ENCODE measurements around the gene ZNF646. TPM values are rescaled to one million over a fixed set of nuclear protein-coding genes. Genes with fewer than 3 reads are reported as not detected.
A peak's percentile ranks its signal among the peaks of the same experiment; 100 is the strongest.

Gene ZNF646
- total RNA-seq, 1 donor from 2014 or later, result 17.2 TPM

- FAIRE-seq (no peak), DNase-seq (ENCODE audit: low read depth) (no peak)
- Histone ChIP-seq H3K27me3 (ENCODE audit: insufficient read depth, low read length) (no peaks in the 10 kb centered on the region), H2AFZ (ENCODE audit: low read depth, low read length) (no peak overlapping the region), H3K4me3 (ENCODE audit: insufficient read depth, low read depth, low read length) (no peak overlapping the region), H3K27ac (ENCODE audit: low read depth, low read length) (no peak overlapping the region), H3K9me3 (ENCODE audit: insufficient read depth, low read depth, low read length) (no peaks in the 10 kb centered on the region), H3K79me2 (ENCODE audit: insufficient read depth, low read length) (no peaks in the 10 kb centered on the region), H3K4me2 (ENCODE audit: low read length) (no peak overlapping the region), H3K9ac (ENCODE audit: low read length) (no peak overlapping the region), H3K36me3 (ENCODE audit: insufficient read depth, low read length) (no peaks in the 10 kb centered on the region), H3K4me1 (ENCODE audit: insufficient read depth, low read length) (peaks cover 4% of the 10 kb centered on the region), H4K20me1 (ENCODE audit: insufficient read depth, low read length) (no peaks in the 10 kb centered on the region)
- Mint-ChIP-seq H3K27me3 (ENCODE audit: low read depth, unreplicated experiment) (peaks cover 1% of the 10 kb centered on the region), H3K4me1 (ENCODE audit: low read depth, unreplicated experiment) (no peaks in the 10 kb centered on the region), H3K9me3 (ENCODE audit: unreplicated experiment) (peaks cover under 1% of the 10 kb centered on the region), H3K27ac (ENCODE audit: unreplicated experiment) (no peak overlapping the region), H3K36me3 (ENCODE audit: low read depth, unreplicated experiment) (peaks cover 19% of the 10 kb centered on the region), H3K4me3 (ENCODE audit: unreplicated experiment) (no peak overlapping the region)
- TF ChIP-seq EZH2 (IDR thresholded peaks at IDR 0.05; ENCODE audit: insufficient read depth, low read length), result no peak
- TF ChIP-seq CTCF (IDR thresholded peaks at IDR 0.05; ENCODE audit: insufficient read depth, low read depth, low read length), result no peak
Measured at GRCh38 chr16:31128711-31129567, 54.7 kb downstream of the ZNF646 start.

GRCh38 chr16:31129568-31130335 is 55.5 kb downstream of the ZNF646 start:
- Histone ChIP-seq H3K79me2 (ENCODE audit: insufficient read depth, low read length) (no peaks in the 10 kb centered on the region), H3K9ac (ENCODE audit: low read length) (no peak overlapping the region), H3K9me3 (ENCODE audit: insufficient read depth, low read depth, low read length) (no peaks in the 10 kb centered on the region), H3K4me3 (ENCODE audit: insufficient read depth, low read depth, low read length) (no peak overlapping the region), H3K27me3 (ENCODE audit: insufficient read depth, low read length) (no peaks in the 10 kb centered on the region), H3K27ac (ENCODE audit: low read depth, low read length) (no peak overlapping the region), H2AFZ (ENCODE audit: low read depth, low read length) (no peak overlapping the region), H3K4me2 (ENCODE audit: low read length) (no peak overlapping the region), H3K36me3 (ENCODE audit: insufficient read depth, low read length) (no peaks in the 10 kb centered on the region), H4K20me1 (ENCODE audit: insufficient read depth, low read length) (no peaks in the 10 kb centered on the region), H3K4me1 (ENCODE audit: insufficient read depth, low read length) (peaks cover 12% of the 10 kb centered on the region)
- H3K4me1 Mint-ChIP-seq (ENCODE audit: low read depth, unreplicated experiment), result no peaks in the 10 kb centered on the region
- H3K27me3 Mint-ChIP-seq (ENCODE audit: low read depth, unreplicated experiment), result peaks cover 3% of the 10 kb centered on the region
- peaks cover 2% of the 10 kb centered on the region for H3K9me3 Mint-ChIP-seq (ENCODE audit: unreplicated experiment)
- peaks cover 19% of the 10 kb centered on the region for H3K36me3 Mint-ChIP-seq (ENCODE audit: low read depth, unreplicated experiment)
- FAIRE-seq (no peak), DNase-seq (ENCODE audit: low read depth) (peak; percentile 23)
- no peak overlapping the region for H3K27ac Mint-ChIP-seq (ENCODE audit: unreplicated experiment)
- TF ChIP-seq EZH2 (IDR thresholded peaks at IDR 0.05; ENCODE audit: insufficient read depth, low read length) (no peak), CTCF (IDR thresholded peaks at IDR 0.05; ENCODE audit: insufficient read depth, low read depth, low read length) (no peak)
- H3K4me3 Mint-ChIP-seq (ENCODE audit: unreplicated experiment), result no peak overlapping the region
